GM12891 (cell line): ENCODE data around the gene TOPBP1.

Source experiments
- DNase-seq: peaks from one replicate; pipeline ENCODE4 v3.0.0; 2011; ENCODE audit warnings: low spot score; ENCODE audit not compliant: insufficient read length
- FAIRE-seq: peaks from 2 replicates; lab custom pipeline; 2011; peaks lifted over from hg19 to GRCh38; lab: Jason Lieb, UNC
- PAX5 ChIP-seq: IDR thresholded peaks from 2 replicates; pipeline ENCODE4 v1.6.1; 2011; ENCODE audit warnings: low read length, moderate library complexity, mild to moderate bottlenecking; ENCODE audit not compliant: insufficient read depth, severe bottlenecking
- POLR2A ChIP-seq: IDR thresholded peaks from 2 replicates; pipeline ENCODE4 v1.6.1; 2011; ENCODE audit warnings: low read depth, low read length, control low read depth
- POLR2AphosphoS5 ChIP-seq: IDR thresholded peaks from 2 replicates; pipeline ENCODE4 v1.6.1; 2011; ENCODE audit warnings: low read depth, low read length, control low read depth
- POU2F2 ChIP-seq: IDR thresholded peaks from 2 replicates; pipeline ENCODE4 v1.6.1; 2011; ENCODE audit warnings: low read depth, mild to moderate bottlenecking, control low read depth, low read length, moderate library complexity
- SPI1 ChIP-seq: IDR thresholded peaks from 2 replicates; pipeline ENCODE4 v1.6.1; 2011; ENCODE audit warnings: low read depth, low read length, control low read depth
- TAF1 ChIP-seq: IDR thresholded peaks from 2 replicates; pipeline ENCODE4 v1.6.1; 2011; ENCODE audit warnings: low read depth, low read length, control low read depth

The TOPBP1 gene

GRCh38 chr3:133620066-133620784 lies 41.5 kb downstream of the TOPBP1 start:
- DNase-seq = peak; percentile 11
- TF ChIP-seq PAX5 = no peak
- TF ChIP-seq POLR2A = 0 out of 2 replicates have a peak, but pooled peaks have one; percentile 16
- no peak for TF ChIP-seq TAF1
- no peak; the same call in 1 of the 2 replicates for TF ChIP-seq POU2F2
- peak; percentile 90 for TF ChIP-seq SPI1
- no peak for TF ChIP-seq POLR2AphosphoS5
- FAIRE-seq = peak; percentile 99

- DNase-seq (no peak), FAIRE-seq (no peak)
- no peak for TF ChIP-seq TAF1
- no peak for TF ChIP-seq PAX5
Observed at GRCh38 chr3:133611534-133611933, 50.2 kb downstream of the TOPBP1 start.

GRCh38 chr3:133610031-133610430 lies 51.7 kb downstream of the TOPBP1 start:
- FAIRE-seq = no peak
- TF ChIP-seq POLR2A = no peak
- TF ChIP-seq PAX5 = no peak
- no peak for TF ChIP-seq POLR2AphosphoS5
- TF ChIP-seq POU2F2 = no peak
- TF ChIP-seq SPI1 = no peak
- TF ChIP-seq TAF1 = no peak
- DNase-seq = no peak

- TF ChIP-seq POLR2AphosphoS5 (no peak), POU2F2 (no peak)
- DNase-seq (no peak), FAIRE-seq (no peak)
Observed at GRCh38 chr3:133608388-133608787, 53.4 kb downstream of the TOPBP1 start.

GRCh38 chr3:133607816-133608215 lies 53.9 kb downstream of the TOPBP1 start:
- no peak for TF ChIP-seq POU2F2
- no peak for TF ChIP-seq PAX5
- TF ChIP-seq POLR2A = no peak
- no peak for TF ChIP-seq SPI1
- TF ChIP-seq POLR2AphosphoS5 = no peak
- no peak for TF ChIP-seq TAF1
- DNase-seq (no peak), FAIRE-seq (no peak)

- no peak for FAIRE-seq
- no peak for DNase-seq
- no peak for TF ChIP-seq SPI1
- TF ChIP-seq POLR2A = no peak
- TF ChIP-seq TAF1 = no peak
- TF ChIP-seq POU2F2 = no peak
- no peak for TF ChIP-seq POLR2AphosphoS5
- no peak for TF ChIP-seq PAX5
Observed at GRCh38 chr3:133606902-133607301, 54.8 kb downstream of the TOPBP1 start.

- TF ChIP-seq POU2F2 = no peak
- DNase-seq (no peak), FAIRE-seq (no peak)
Observed at GRCh38 chr3:133606342-133606741, 55.4 kb downstream of the TOPBP1 start.

- DNase-seq (no peak), FAIRE-seq (no peak)
- TF ChIP-seq POLR2AphosphoS5 (no peak), SPI1 (no peak), TAF1 (no peak), POLR2A (no peak), PAX5 (no peak), POU2F2 (no peak)
Observed at GRCh38 chr3:133600572-133601081, 61.1 kb downstream of the TOPBP1 start.

GRCh38 chr3:133599280-133599679 lies 62.5 kb downstream of the TOPBP1 start:
- no peak for DNase-seq
- no peak for FAIRE-seq
- TF ChIP-seq POU2F2 = no peak
- TF ChIP-seq TAF1 = no peak
- TF ChIP-seq POLR2AphosphoS5 = no peak
- TF ChIP-seq POLR2A = no peak
- no peak for TF ChIP-seq SPI1
- TF ChIP-seq PAX5 = no peak

GRCh38 chr3:133598405-133598804 lies 63.3 kb downstream of the TOPBP1 start:
- no peak for DNase-seq
- TF ChIP-seq PAX5 = no peak
- TF ChIP-seq SPI1 = no peak
- TF ChIP-seq POU2F2 = no peak
- TF ChIP-seq POLR2A = no peak
- TF ChIP-seq TAF1 = no peak
- FAIRE-seq = no peak

- FAIRE-seq = no peak
- no peak for DNase-seq
- TF ChIP-seq SPI1 (0 out of 2 replicates have a peak, but pooled peaks have one; percentile 9), POLR2A (no peak)
Observed at GRCh38 chr3:133595341-133595740, 66.4 kb downstream of the TOPBP1 start.
